Activated CD8-positive, alpha-beta memory T cell treated with anti-CD3 and anti-CD28 coated beads, Interleukin-2, amount 50 U/mL, for 4 hours (primary cell): ENCODE measurements around the gene CAPS.
A peak's percentile ranks its signal among the peaks of the same experiment; 100 is the strongest.

Experiments
- DNase-seq: peaks from one replicate; pipeline ENCODE4 v3.0.0-alpha.2; 2020

Gene CAPS

DNA sequence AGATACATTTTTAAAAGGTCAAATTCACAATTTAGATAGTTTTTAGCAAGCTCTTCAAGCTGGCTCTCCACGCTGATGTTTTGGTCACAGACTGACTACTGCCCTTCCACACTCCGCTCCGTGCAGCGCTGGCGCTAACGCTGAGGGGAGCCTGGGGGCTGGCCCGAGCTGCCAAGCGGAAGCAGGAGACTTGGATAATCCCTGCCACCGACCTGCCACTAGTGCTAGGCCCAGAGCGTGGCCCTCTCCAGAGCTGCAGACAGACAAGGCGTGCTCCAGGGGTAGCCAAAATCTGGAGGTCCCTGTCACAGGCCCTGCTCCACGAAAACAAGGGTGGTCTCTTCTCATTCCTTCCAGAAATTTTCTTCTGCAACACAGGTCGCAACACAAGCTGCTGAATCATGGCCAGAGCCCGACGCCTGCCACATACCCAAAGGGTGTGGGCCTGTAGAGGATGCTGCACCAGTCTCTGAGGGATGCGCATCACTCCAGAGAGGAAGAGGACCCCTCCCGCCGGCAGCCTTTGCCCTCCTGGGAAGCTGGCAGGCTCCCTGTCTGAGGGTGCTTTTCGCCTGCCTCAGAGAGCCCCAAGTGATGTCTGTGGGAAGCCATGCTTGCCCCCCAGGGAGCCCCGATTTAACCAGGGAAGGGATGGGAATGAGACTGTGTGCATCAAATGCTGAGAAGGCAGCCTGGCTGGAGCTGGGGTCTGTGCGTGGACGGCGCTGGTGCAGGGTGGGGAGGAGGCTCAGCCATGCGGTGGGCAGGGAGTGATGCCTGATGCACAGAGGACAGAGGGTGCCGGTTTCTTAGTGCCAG, 21.6 kb downstream of the CAPS start:
- no peak for DNase-seq

DNA sequence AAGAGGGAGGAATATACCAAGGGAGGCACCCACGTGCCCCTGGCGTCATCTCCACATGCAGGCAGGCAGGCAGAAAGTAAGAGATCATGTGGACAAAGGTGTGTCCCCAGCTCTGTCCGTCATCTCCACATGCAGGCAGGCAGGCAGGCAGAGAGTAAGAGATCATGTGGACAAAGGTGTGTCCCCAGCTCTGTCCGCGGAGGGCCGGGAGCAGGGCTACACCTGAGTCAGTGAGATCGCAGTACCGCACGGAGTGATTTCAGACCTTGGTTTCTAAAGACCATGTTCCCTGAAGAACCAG, 22.2 kb downstream of the CAPS start:
- DNase-seq, result no peak

DNA sequence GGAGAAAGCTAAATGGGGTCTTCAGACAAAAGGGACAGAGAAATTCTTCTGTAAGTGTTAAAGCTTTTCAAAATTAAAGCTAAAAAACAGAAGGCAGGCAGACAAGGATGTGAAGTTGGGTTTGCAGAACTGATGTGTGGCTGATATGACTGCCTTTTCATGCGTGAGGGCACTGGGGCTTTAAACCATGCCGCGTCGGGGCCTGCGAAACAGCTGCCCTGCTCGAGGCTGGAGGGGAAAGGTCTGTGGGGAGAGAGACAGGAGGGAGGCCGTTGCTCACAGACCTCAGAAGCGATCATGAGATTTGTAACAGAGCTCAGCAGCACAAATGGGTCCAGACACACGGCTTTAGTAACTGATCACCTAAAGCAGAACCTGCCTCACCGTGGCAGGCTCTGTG, 23.5 kb downstream of the CAPS start:
- DNase-seq, result no peak

DNA sequence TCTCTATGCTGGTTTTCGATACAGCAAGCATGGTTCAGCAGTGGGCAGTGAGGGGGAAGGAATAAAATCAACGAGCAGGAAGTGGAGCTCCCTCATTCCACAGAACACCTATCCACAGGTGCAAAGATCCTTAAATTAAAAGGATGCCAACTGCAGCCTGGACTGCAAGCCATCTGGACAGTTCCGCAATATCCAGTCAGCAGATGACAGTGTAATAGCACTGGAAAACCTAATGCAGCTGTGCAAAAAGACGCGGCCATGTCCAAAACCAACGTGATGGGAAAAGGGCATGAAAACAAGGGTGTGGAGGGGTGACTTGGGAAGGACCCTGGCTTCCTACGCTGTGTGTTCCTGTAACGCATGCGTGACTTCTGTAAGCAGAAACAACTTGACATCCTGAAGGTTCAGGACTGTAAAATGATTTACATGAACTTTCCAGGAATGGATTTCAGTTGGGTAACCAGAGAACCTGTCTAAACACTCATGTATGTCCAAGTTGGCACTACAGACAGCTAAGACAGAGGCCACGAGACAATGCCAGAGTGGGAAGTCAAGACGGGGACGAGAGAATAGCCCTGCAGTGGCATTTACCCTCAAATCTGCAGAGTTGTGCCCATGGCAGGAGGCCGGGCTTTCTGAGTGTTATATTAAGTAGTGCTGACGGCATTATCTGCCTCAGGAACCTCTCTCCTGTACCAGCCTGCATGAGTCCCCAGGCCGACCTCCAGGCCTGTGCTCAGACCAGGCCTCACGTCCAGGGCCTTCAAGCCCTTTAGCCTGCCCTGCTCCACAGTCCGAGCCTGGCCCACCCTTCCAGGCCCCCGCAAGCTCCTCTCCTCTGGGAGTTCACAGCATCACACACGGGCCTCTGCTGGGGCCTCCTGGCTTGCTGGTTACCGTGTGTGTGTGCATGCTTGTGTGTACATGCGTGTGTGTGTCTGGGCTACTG, 26.5 kb downstream of the CAPS start:
- DNase-seq, result no peak

DNA sequence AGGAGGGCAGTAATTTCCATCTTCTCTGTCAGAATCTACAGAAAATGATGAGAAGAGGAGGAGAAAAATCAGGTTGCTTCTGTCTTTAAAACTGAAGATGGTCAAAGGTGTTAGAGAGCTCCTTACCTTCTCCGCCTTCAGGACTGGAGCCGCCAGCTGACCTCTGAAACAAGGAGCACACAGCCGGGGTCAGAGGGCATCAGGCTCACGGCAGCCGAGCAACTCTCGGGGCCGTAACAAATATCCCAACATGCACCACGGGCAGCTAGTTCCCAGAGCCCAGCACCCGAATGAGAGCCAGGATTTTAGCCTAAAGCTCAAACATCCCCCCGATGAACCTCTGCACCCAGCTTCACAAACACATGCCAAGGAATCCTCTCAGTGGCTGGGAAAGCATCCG, 27.6 kb downstream of the CAPS start:
- no peak for DNase-seq

DNA sequence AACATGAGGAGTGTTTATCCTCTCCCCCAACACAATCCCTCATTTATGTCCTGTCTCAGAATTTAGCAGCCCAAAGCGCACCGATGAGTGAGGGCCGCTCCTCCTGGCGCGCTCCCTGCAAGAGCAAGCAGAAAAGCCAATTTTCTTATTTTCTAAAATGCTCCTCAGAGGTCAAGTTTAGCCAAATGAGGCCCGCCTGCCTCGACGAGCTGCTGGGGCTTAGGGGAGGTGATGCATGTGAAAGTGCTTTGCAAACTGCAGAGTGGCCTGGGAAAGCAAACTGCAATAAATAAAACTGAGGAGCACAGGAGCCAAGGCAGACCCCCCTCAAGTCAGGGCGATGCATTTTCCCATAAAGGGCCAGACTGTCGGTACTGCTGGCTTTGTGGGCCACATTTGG, 29.0 kb downstream of the CAPS start:
- no peak for DNase-seq

DNA sequence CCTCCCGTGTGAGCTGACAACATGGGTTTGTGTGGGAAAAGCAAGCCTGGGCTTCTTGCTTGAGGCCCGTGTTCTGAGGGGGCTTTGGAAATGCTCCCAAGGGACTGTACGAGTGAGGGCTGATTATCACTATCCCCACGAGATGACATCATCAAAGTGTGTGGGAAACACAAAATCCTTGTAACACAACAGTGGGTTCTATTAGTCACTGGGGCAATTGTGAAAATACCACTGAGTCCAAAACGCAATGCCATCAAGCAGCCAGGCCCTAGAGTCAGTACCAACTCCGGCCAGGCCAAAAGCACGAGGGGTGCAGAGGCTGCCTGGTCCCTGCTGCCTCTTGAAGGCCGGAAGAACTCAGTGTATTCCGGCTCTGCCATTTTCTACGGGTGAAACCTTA, 29.6 kb downstream of the CAPS start:
- no peak for DNase-seq

DNA sequence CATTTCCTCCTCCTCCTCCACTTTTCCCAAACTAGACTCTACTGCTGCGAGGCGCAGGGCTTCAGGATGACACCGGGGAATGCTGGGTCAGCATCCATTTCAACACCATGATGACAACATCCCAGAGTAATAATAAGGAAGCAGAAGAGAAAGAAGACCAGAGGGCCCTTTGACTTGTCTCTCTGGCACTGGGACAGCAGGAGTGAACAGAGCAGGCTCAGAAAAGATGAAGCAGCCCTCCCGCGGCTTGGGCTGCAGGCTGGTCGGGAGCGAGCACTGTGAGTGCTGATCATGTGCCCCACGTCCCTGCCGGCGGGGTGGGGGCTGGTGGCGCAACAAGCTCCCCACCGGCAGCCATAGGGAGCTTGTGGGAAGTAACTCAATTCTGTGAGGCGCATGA, 33.4 kb downstream of the CAPS start:
- DNase-seq, result no peak

DNA sequence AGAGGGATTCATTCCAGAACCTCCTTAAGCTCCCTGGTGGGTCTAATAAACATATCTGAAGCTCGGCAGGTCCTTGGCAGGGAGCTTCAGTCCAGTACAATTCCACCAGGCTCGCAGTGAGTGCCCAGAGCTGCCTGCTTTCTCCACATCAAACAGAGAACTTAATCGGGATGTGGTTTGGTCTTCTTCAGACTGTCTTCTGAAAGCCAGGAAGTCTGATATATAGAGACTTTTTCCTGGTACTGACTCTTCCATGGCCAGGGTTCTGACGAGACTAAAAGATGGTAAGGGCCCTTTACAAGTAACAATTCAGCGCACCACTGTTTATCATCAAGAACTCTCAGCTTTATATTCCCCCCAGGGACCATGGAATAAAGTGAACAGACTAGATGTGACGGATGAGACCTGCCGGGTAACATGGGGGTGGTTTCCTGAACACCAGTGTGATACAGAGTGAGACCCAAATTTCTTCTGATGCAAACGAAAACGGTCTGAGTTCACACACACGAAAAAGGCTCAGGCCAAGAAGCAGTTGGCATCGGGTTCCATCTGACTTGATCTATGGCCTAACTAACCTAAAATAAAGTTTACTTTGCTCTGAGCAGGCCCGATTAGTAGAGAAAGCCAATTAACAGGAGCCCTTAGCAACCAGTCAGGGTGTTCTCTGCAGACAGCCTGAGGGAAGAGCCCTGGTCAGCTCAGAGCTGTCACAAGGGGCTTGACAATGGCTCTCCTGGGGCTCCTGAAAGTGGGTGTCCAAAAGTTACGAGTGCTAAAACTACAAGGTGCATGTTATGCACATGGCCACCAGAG, 34.9 kb downstream of the CAPS start:
- no peak for DNase-seq

DNA sequence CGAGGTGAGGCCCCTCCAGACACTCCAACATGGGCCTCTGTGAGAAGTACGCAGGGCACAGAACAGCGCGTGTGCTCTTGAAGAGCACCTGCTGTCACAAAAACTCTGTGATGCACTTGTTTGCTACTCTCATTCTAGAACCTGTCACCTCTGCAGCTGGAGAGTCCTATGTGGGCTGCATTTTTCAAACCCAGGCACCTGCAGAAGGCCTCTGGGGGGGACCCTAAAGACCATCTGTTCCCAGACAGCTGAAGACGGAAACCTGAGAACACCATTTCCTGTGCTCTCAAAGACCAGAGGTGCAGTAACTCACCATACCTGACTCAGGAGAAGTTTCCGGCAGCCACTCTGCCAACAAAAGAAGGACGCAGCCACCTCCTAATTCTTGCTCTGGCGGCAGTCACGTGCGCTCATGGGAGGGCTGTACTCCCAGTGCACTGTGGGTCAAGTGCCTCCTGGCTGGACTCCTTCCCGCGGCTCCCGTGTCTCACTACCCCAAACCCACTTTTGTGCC, 35.8 kb downstream of the CAPS start:
- DNase-seq, result peak; percentile 26

DNA sequence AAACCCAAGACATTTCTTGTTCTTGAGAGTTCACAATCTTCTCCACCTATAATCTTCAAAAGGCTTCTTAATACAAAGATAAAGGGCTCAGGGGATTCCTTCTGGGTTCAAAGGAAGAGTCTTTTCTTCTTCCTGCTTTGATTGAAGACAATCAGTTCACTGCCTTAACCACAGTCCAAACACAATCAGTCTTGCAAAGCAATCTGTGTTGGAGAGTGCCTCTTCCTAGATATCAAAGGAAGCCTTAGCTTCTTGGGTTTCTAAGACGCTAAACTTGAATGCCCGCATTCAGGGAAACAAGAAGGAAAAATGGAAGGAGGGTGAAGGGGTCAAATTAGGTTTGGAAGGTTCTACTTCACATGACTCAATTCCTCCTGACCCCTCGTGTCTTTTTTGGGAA, 36.7 kb downstream of the CAPS start:
- no peak for DNase-seq

DNA sequence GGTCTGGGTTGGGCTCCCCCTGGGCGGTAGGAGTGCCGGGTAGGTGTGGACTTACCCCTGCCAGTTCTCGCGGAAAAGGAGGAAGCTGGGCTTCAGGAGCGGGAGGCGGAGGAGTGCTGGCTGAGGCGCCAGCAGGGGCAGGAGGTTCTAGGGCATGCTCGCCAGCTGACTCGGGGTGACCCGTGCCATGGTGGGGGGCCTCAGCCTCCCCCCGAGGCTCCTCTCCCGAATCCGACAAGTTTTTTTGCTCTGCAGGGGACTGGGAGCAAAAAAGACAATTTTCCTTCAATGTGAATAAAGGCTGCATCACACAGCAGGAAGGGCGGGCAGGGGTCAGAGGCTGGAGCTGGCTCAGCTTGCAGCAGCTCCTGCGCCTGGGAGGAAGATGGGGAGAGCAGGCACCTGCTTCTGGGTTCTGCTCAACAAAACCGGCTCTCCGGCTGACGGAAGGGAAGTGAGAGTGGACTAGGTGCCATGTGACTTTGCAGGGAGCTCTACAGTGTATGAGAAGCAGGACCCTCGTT, 37.3 kb downstream of the CAPS start:
- DNase-seq, result no peak

DNA sequence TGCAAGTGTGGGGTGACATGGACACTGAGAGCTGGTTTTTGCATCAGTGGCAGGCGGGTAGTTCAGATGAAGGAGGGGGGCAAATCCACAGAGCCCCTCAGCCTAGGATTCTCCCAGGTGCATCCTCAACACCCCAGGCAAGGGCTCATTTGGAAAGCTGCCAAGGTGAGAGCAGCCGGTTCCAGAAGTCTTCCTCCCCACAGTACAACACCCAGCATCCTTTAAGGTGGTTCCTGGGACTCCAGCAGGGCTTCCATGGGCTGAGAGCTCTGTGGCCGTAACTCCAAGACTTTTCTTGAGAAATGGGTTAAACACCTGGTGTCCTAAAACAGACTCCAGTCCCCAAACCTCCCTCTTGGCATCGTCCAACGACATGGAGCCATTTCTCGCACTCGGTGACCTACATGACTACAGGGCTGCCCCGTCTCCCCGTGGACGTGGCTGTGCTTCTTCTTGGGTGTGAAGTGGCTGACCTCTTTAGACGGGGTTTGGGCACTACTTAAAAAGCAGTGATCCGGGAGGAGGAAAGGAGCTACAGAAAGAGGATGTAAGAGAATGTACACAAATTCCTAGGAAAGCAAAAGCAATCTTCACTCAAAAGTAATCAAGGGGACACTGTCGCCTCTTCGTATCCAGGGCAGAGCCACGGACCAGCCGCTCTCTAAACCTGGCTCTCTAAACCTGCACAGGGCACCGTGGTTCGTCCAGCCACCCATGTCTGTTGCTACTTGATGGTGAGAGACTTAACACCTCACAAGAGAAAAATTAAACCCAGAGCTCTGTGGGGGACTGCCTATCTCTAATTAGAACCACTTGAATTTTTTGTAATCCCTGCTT, 38.4 kb downstream of the CAPS start:
- no peak for DNase-seq

DNA sequence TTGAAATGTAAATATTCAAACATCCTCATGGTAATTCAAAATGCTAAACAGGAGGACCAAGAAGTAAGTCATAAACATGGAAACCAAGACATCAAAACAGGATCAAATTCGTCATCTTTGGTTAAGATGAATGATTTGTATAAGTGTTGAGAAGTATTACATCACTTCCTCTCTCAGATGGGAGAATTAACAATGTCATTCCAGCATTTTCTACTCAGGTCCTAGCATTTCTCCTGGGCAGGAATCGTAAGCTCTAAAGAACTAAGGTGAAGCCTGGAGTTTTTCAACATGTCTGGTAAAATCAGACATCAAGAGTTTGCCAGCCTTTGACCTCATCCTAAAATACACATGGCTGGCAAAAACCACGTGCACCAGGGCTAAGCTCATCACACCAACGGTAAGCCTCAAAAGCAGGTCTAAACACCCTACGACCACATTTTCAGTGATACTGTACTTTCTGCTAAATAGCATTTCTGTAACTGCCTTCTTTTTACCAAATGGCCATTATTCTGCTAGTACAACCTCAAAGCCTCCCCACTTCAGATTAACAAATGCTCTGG, 39.1 kb downstream of the CAPS start:
- DNase-seq, result no peak

DNA sequence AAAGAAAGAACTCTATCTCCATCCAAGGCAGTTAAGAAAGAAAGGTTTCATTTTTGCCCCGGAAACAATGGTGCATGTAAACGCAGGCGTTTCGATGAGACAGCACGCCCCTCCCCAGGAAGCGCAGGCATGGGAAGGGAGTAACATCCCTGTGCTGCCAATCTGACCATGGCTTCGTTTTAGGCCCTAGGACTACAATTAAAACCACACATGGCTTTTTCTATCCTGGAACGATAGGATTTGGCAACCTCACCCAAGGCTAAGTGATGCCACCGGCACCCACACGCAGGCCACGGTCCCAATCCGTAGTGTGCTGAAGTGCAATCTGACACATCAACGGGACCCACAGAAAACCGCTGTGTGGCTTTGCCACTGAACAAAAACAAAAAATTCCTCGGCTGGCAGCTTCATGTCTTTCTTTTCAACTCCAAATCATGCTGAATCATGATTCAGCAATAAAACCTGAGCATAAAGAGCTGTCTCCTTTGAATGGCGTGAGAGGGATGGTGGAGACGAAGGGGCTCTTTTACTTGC, 39.7 kb downstream of the CAPS start:
- DNase-seq, result peak; percentile 38

DNA sequence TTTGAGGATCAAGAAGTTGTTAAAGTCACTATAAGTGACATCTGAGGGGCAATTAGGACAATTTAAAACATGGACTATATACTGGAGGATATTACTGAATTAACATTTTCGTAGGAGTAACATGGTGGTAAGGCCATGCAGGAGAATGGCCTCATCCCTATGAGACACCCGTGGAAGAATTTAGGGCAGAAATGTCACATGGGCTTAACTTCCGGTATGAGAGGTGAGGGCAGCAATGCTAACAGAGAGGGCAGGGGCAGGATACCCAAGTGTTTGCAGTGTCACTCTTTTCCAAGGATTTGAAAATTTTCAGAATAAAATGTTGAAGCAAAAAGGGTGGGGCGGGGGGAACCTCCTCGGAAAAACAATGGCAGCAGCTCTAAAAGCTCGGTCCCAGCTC, 40.2 kb downstream of the CAPS start:
- DNase-seq, result no peak

DNA sequence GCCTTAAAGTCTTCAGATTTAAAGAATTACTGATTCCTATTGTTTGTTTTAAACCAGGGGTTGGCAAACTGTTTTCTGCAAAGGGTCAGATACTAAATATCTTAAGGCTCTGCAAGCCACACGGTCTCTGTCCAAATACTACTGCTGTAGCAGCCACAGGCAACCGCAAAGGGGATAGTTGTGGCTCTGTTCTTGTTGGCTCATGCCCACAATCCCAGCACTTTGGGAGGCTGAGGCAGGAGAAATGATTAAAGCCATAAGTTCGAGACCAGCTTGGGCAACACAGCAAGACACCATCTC, 41.5 kb downstream of the CAPS start:
- DNase-seq, result no peak

DNA sequence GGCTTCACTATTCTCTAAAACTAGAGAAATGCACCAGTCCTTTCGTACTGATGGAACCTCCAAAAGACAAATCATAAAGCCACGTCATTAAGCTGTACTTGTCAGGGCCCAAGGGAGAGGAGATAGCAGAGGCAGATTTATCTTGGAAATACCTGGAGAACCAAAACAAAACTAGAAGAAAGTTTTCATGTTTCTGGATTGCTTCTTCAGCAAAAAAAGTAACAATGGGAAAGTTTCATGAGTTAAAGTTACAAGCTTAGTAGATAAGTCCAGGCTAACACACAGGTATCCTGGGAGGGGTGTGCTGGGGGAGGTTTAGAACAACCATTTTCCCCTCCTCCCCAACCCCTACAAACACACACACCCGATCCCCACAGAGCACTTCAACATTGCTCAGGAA, 42.3 kb downstream of the CAPS start:
- DNase-seq, result no peak

DNA sequence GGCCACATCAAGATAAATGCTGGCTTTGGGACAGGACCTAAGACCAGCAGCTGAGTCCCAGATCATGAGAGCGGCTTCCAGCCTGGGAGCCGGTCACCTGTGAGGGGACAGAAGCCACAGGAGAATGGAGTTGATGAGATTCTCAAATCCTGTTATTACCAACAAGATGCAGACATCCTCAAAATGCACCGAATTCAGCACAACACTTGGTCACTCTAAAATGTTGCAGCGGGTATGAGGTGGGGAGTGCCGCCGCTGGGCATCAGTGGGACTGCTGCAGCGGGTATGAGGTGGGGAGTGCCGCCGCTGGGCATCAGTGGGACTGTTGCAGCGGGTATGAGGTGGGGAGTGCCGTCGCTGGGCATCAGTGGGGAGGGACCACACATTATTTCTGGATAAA, 42.7 kb downstream of the CAPS start:
- DNase-seq, result no peak

DNA sequence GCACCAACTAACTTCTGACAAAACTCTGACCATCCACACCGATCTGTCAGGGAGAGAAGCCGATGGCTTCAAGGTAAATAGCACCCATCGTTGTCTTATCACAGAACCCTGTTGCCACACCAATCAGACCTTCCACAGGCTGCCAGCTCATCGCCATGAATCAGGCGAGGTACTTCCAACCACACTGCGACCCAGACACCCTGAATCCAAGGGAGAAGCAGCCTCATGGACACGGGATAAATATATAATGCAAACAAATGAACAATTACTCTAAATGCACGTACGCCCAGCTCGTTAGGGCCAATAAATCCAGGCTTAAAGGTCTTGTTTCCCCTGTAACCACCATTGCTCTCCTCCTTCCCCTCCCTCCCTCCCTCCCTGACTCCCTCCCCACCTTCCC, 43.1 kb downstream of the CAPS start:
- DNase-seq, result no peak

DNA sequence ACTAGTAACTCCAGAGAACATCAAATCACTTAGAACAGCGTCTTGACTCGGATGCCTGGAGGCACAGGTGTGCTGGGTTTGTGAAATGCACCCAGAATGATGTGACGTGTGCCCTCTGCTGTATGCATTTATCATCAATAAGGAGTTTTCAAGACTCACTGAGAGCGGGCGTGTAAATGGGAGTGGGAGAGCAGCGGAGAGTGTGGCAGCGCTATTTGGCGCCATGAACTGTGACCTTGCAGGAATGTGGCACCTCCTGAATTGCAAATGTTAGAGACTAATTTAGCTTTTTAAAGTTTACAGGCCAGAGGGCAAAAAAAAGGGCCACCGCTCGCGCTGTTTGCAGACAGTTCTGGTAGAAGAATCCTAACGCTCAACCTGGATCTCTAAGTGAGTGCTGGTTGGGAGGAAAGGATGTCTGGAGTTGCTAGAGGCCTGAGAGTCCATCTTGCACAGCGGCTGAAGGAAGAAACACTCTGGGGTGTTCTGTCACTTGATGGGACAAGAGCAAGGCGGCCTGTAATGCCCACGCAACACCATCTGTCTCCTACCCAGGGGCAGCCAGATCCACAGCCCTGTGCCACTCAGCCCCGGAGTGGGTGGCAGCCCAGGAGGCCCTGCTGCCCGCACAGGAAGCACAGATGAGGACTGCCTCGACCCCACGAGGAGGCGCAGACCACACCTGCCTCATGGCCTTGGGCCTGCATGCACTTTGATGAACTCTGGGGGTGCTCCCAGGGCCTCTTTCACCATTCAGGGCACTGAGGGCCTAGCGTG, 44.2 kb downstream of the CAPS start:
- DNase-seq, result no peak
